H1 (cell line): ENCODE measurements around the gene PPARGC1A.

ENCODE experiments used
- BCL11A ChIP-seq, 2 experiments: IDR thresholded peaks; one replicate each; pipeline ENCODE4 v1.6.1; 2011; ENCODE audit warnings: low read depth in 2 of 2, low read length in 2 of 2, mild to moderate bottlenecking in 2 of 2
- CTCF ChIP-seq, 3 experiments: IDR thresholded peaks; 1 replicate in 2 of 3; 2 replicates in 1 of 3; pipeline versions ENCODE4 v1.5.1 to v1.6.1; 2011; ENCODE audit warnings: low read length in 3 of 3, mild to moderate bottlenecking in 3 of 3, inconsistent platforms in 2 of 3, low read depth in 1 of 3, moderate library complexity in 1 of 3; ENCODE audit not compliant: insufficient read depth in 1 of 3; ENCODE audit errors: control extremely low read depth in 1 of 3
- EP300 ChIP-seq, 2 experiments: IDR thresholded peaks; 1 replicate in 1 of 2; 2 replicates in 1 of 2; pipeline ENCODE4 v1.6.1; 2011 to 2012; ENCODE audit warnings: low read depth in 2 of 2, low read length in 2 of 2, mild to moderate bottlenecking in 2 of 2, borderline replicate concordance in 1 of 2, inconsistent platforms in 1 of 2, moderate library complexity in 1 of 2
- EZH2 ChIP-seq: fragments of 200-600 bp; sonication (generic); IDR thresholded peaks from 2 replicates; pipeline ENCODE4 v1.7.1; 2012; ENCODE audit warnings: low read depth, mild to moderate bottlenecking, moderate library complexity, low read length, inconsistent platforms; ENCODE audit not compliant: severe bottlenecking
- FOSL1 ChIP-seq: IDR thresholded peaks from 2 replicates; pipeline ENCODE4 v1.6.1; 2011; ENCODE audit warnings: mild to moderate bottlenecking, low read depth, low read length, moderate library complexity; ENCODE audit not compliant: insufficient read depth
- MAFK ChIP-seq: IDR thresholded peaks from 2 replicates; pipeline ENCODE4 v1.6.1; 2012; ENCODE audit warnings: low read depth, mild to moderate bottlenecking, improper control_type of control experiment, low read length
- POLR2A ChIP-seq, 2 experiments: IDR thresholded peaks; 1 replicate in 1 of 2; 2 replicates in 1 of 2; pipeline ENCODE4 v1.6.1; 2011; ENCODE audit warnings: low read depth in 2 of 2, low read length in 2 of 2, mild to moderate bottlenecking in 2 of 2; ENCODE audit errors: control extremely low read depth in 1 of 2
- POLR2AphosphoS5 ChIP-seq: IDR thresholded peaks from 2 replicates; pipeline ENCODE4 v1.6.1; 2011; ENCODE audit warnings: low read depth, low read length
- RAD21 ChIP-seq, 2 experiments: IDR thresholded peaks in 1 of 2; conservative IDR thresholded peaks in 1 of 2; 2 replicates each; pipeline ENCODE4 v1.6.1; 2011; ENCODE audit warnings: low read depth in 2 of 2, low read length in 2 of 2, improper control_type of control experiment in 1 of 2, inconsistent platforms in 1 of 2, mild to moderate bottlenecking in 1 of 2, moderate library complexity in 1 of 2
- RNF2 ChIP-seq: fragments of 200-900, 300-1000 bp; sonication (generic); IDR thresholded peaks from 2 replicates; pipeline ENCODE4 v1.7.1; 2016; ENCODE audit warnings: borderline replicate concordance, low read depth, mild to moderate bottlenecking, antibody characterized with exemption, low read length; ENCODE audit not compliant: poor library complexity, severe bottlenecking; ENCODE audit errors: missing control alignments
- TAF1 ChIP-seq: IDR thresholded peaks from 2 replicates; pipeline ENCODE4 v1.6.1; 2011; ENCODE audit warnings: mild to moderate bottlenecking, low read depth, low read length
- TAF7 ChIP-seq: optimal IDR thresholded peaks from 2 replicates; pipeline ENCODE3; 2011; ENCODE audit warnings: low read depth, mild to moderate bottlenecking, inconsistent platforms, low read length, moderate library complexity, borderline replicate concordance

GRCh38 chr4:23746672-23747071, 143.2 kb downstream of the PPARGC1A start:
- TF ChIP-seq EP300 (IDR thresholded peaks at IDR 0.05; ENCODE audit: borderline replicate concordance in 1 of 2, low read depth in 2 of 2, low read length in 2 of 2) = no peak
- no peak for TF ChIP-seq CTCF (IDR thresholded peaks at IDR 0.05; ENCODE audit: control extremely low read depth in 1 of 3, insufficient read depth in 1 of 3, low read depth in 1 of 3, low read length in 3 of 3)
- no peak for TF ChIP-seq MAFK
- no peak for TF ChIP-seq POLR2AphosphoS5
- no peak for TF ChIP-seq RAD21 (IDR thresholded peaks at IDR 0.05 in 1 of 2, conservative IDR thresholded peaks at IDR 0.05 in 1 of 2; ENCODE audit: low read depth in 2 of 2, low read length in 2 of 2)
- TF ChIP-seq FOSL1 = no peak
- no peak for TF ChIP-seq TAF1
- no peak for TF ChIP-seq EZH2
- no peak for TF ChIP-seq POLR2A (IDR thresholded peaks at IDR 0.05; ENCODE audit: control extremely low read depth in 1 of 2, low read depth in 2 of 2, low read length in 2 of 2)
- TF ChIP-seq BCL11A (IDR thresholded peaks at IDR 0.05; ENCODE audit: low read depth in 2 of 2, low read length in 2 of 2) = no peak
- no peak for TF ChIP-seq TAF7
- TF ChIP-seq RNF2 = no peak
